ENCODE data around the gene DYRK2. TPM values are rescaled to one million over a fixed set of nuclear protein-coding genes. Genes with fewer than 3 reads are reported as not detected.

DYRK2 gene
- total RNA-seq, 1 experiment from 2014 or later: 28.6 TPM

DNA sequence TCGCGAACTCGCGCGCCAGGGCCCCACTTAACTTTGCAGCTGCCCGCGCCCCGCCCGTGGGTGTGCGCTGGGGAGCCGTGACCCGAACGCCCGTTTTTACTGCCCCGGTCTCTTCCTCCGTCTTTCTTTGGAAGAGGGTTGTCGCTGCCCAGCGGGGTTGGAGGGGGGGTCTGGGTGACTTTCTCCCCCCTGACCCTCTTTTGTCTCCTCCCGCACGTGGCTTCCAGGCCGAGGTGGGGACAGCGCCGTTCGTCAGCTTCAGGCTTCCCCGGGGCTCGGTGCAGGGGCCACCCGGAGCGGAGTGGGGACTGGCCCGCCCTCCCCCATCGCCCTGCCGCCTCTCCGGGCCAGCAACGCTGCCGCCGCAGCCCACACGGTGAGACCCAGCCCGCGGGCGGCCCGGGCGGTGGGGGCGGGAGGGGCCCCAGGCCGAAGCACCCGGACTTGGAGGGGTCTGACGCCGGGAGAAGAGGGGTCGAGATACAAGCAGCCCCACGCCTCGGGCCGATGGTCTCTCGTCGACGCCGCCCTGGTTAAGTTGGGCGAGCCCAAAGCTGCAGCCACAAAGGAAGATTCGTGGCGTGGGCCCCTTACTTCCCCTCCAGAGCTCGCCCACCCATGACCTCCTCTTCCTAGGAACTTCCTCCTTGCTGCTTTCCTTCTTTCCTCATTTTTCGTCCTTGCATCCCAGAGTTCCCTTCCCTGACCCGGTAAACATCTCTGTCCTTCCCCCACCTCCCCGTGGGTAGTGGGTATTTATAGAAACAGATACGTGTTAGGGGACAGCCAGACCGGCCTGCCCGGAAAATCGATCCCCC is 1.2 kb downstream of the DYRK2 start:
- peak overlapping the region; percentile 90 for H3K27ac ChIP-seq (ENCODE audit: low read depth, low read length, poor library complexity, severe bottlenecking)
- BruUV-seq (replicated peaks): no TSS peak
- H3K36me3 ChIP-seq (ENCODE audit: insufficient read depth, low read length, poor library complexity, severe bottlenecking): no peaks in the 10 kb centered on the region
- intact Hi-C loops (cut with micrococcal nuclease; ENCODE audit: unreplicated experiment): loop anchor here (10.0 kb wide), 2 partner anchors 205 to 295 kb away; no protein-coding TSS in a partner anchor
- DNase-seq (ENCODE audit: low spot score): peak; percentile 29
- peak overlapping the region; percentile 96 for H3K4me3 ChIP-seq (ENCODE audit: low read depth, low read length, poor library complexity, severe bottlenecking)
- no peaks in the 10 kb centered on the region for H3K9me3 ChIP-seq (ENCODE audit: low read depth, low read length, poor library complexity, severe bottlenecking)
- ChIA-PET POLR2A (ENCODE audit: low non-redundant PET) (no interaction called here), CTCF (interaction anchor here (0.7 kb wide), 1 partner anchor 181 kb away, joined by 3 read pairs; no protein-coding TSS in a partner anchor)
- no peaks in the 10 kb centered on the region for H3K27me3 ChIP-seq (replicated peaks; ENCODE audit: insufficient read depth, low read depth, low read length, poor library complexity)
- H3K4me1 ChIP-seq (ENCODE audit: insufficient read depth, low read length, poor library complexity, severe bottlenecking): peaks cover 19% of the 10 kb centered on the region
- TF ChIP-seq EZH2 (IDR thresholded peaks at IDR 0.05; ENCODE audit: borderline replicate concordance, low read depth, low read length, poor library complexity, severe bottlenecking) (no peak), CTCF (conservative IDR thresholded peaks at IDR 0.05; ENCODE audit: low read depth, low read length) (no peak)

- H3K9me3 ChIP-seq (ENCODE audit: low read depth, low read length, poor library complexity, severe bottlenecking): no peaks in the 10 kb centered on the region
- intact Hi-C loops (cut with micrococcal nuclease; ENCODE audit: unreplicated experiment): loop anchor here (10.0 kb wide), 1 partner anchor 294 kb away; no protein-coding TSS in a partner anchor
- TF ChIP-seq CTCF (conservative IDR thresholded peaks at IDR 0.05; ENCODE audit: low read depth, low read length): no peak
- TF ChIP-seq EZH2 (IDR thresholded peaks at IDR 0.05; ENCODE audit: borderline replicate concordance, low read depth, low read length, poor library complexity, severe bottlenecking): no peak
- POLR2A ChIA-PET (ENCODE audit: low non-redundant PET): no interaction called here
- peak overlapping the region; percentile 96 for H3K4me3 ChIP-seq (ENCODE audit: low read depth, low read length, poor library complexity, severe bottlenecking)
- no peaks in the 10 kb centered on the region for H3K27me3 ChIP-seq (replicated peaks; ENCODE audit: insufficient read depth, low read depth, low read length, poor library complexity)
- peak overlapping the region; percentile 90 for H3K27ac ChIP-seq (ENCODE audit: low read depth, low read length, poor library complexity, severe bottlenecking)
- H3K36me3 ChIP-seq (ENCODE audit: insufficient read depth, low read length, poor library complexity, severe bottlenecking): no peaks in the 10 kb centered on the region
- CTCF ChIA-PET: interaction anchor here (0.7 kb wide), 1 partner anchor 180 kb away, joined by 3 read pairs; no protein-coding TSS in a partner anchor
- DNase-seq (ENCODE audit: low spot score): no peak
- peaks cover 19% of the 10 kb centered on the region for H3K4me1 ChIP-seq (ENCODE audit: insufficient read depth, low read length, poor library complexity, severe bottlenecking)
- BruUV-seq (replicated peaks): no TSS peak
Measured at GRCh38 chr12:67650388-67651131, 2.0 kb downstream of the DYRK2 start.

DNA sequence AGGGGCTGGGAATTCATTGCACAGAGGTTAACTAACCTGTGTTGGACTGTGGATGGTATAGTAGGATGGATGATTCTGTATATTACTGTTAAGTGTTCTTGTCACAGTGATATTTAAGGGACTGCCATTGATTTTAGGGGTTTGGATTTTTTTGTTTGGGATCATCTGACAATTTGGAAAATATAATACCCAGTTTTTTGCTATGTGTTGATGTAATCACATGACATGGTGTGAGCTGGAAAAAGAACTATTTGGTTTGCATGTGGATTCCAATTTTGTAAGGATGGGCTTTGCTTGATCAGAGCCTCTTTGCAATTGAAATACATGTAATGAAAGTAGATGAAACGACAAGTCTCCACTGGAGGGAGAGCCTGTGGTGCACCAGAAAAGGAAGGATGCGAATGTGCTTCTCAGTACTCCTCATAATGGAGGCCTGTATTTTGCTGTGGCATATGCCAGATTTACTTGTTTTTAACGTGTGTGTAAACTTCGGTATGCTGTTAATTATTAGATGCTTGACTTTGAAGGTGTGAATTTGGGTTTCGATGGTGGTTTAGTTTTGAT is 2.7 kb downstream of the DYRK2 start:
- peak; percentile 35 for DNase-seq (ENCODE audit: low spot score)
- TF ChIP-seq EZH2 (IDR thresholded peaks at IDR 0.05; ENCODE audit: borderline replicate concordance, low read depth, low read length, poor library complexity, severe bottlenecking) (no peak), CTCF (conservative IDR thresholded peaks at IDR 0.05; ENCODE audit: low read depth, low read length) (peak; percentile 27; the same call in 1 of the 2 replicates)
- CTCF ChIA-PET: no interaction called here
- POLR2A ChIA-PET (ENCODE audit: low non-redundant PET): no interaction called here
- H3K27me3 ChIP-seq (replicated peaks; ENCODE audit: insufficient read depth, low read depth, low read length, poor library complexity): no peaks in the 10 kb centered on the region
- no peak overlapping the region for H3K27ac ChIP-seq (ENCODE audit: low read depth, low read length, poor library complexity, severe bottlenecking)
- H3K9me3 ChIP-seq (ENCODE audit: low read depth, low read length, poor library complexity, severe bottlenecking): no peaks in the 10 kb centered on the region
- TSS peak; percentile 30 for BruUV-seq (replicated peaks)
- peaks cover 19% of the 10 kb centered on the region for H3K4me1 ChIP-seq (ENCODE audit: insufficient read depth, low read length, poor library complexity, severe bottlenecking)
- intact Hi-C loops (cut with micrococcal nuclease; ENCODE audit: unreplicated experiment): loop anchor here (10.0 kb wide), 1 partner anchor 294 kb away; no protein-coding TSS in a partner anchor
- H3K36me3 ChIP-seq (ENCODE audit: insufficient read depth, low read length, poor library complexity, severe bottlenecking): no peaks in the 10 kb centered on the region
- peak overlapping the region; percentile 96 for H3K4me3 ChIP-seq (ENCODE audit: low read depth, low read length, poor library complexity, severe bottlenecking)
